Fibroblast of mammary gland (primary cell): ENCODE data around the gene NCK1.
A peak's percentile ranks its signal among the peaks of the same experiment; 100 is the strongest.

Experiments
- DNase-seq: peaks from one replicate; pipeline ENCODE4 v3.0.0-alpha.2; 2010; ENCODE audit warnings: low read depth
- H3K4me3 ChIP-seq: 2 replicates; pipeline ENCODE4 v1.5.1; 2011; ENCODE audit warnings: low read depth, mild to moderate bottlenecking, low read length, moderate library complexity; ENCODE audit not compliant: control insufficient read depth
- CTCF ChIP-seq: conservative IDR thresholded peaks from 2 replicates; pipeline ENCODE4 v1.5.1; 2011; ENCODE audit warnings: low read depth, low read length, inconsistent platforms; ENCODE audit not compliant: control insufficient read depth, insufficient read depth

Gene NCK1

DNA sequence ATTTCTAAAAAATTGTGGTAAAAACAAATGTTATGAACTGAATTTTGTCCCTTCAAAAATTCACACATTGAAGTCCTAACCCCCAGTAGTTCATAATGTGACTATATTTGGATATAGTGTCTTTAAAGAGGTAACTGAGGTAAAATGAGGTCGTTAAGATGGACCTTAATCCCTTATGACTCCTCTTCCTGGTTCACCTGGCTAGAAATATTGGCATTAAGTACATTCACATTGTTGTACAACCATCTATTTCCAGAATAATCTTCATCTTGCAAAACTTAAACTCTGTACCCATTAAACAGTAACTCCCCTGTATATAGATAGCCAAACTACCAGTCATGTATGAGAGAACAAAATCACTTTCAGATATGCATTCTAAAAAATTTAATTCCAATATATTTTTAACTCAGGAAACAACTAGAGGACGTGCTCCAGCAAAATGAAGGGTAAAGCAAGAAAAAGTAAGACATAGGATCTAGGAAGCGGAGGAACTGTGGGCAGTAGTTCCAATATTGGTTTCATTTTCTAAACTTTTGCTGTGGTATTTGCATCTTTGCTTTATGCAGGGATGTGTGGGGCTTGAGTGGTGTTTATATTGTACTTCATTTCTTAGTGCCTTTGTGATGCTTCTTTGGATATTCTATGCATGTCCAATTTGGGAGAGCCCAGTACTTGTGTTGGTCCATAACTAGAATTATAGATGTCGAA, 59.0 kb downstream of the NCK1 start:
- no peak overlapping the region for H3K4me3 ChIP-seq
- DNase-seq, result no peak
- TF ChIP-seq CTCF, result no peak

- DNase-seq, result no peak
- TF ChIP-seq CTCF, result no peak
- no peak overlapping the region for H3K4me3 ChIP-seq
These were observed 63.6 kb downstream of the NCK1 start for GRCh38 chr3:136925425-136926190.

DNA sequence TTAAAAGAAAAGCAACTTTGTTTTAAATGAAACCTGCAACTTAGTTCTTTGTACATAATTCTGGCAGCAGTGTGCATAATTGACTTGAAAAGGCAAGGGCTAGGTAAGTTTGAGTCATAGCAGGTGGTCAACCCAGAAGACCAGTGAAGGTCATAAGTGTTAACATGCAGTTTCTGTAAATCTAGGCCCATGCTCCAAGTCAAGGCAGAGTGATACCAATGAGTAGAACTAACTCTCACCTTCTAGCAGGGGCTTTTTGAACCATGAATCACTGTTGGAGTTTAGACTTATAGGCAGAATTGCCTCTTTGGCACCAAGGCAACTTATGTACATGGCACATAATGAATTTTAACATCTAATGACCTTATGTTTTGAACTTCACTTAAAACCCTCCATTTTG, 66.2 kb downstream of the NCK1 start:
- no peak for TF ChIP-seq CTCF
- no peak for DNase-seq
- H3K4me3 ChIP-seq, result no peak overlapping the region

GRCh38 chr3:136929977-136930670, 68.1 kb downstream of the NCK1 start:
- H3K4me3 ChIP-seq, result peak overlapping the region; percentile 20
- peak; percentile 61 for DNase-seq
- no peak for TF ChIP-seq CTCF

DNA sequence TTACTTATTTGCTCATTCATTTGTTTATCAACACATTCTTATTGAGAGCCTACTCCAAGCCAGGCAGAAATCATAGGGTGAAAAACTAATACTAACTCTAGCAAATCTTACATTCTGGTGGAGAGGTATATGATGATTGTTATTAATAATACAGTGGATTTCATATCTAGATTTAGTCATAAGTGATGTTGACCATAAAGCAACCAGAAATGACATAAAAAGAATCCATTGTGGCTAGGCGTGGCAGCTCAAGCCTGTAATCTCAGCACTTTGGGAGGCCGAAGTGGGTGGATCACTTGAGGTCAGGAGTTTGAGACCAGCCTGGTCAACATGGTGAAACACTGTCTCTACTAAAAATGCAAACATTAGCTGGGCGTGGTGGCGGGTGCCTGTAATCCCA, 69.6 kb downstream of the NCK1 start:
- no peak overlapping the region for H3K4me3 ChIP-seq
- no peak for DNase-seq
- no peak for TF ChIP-seq CTCF

DNA sequence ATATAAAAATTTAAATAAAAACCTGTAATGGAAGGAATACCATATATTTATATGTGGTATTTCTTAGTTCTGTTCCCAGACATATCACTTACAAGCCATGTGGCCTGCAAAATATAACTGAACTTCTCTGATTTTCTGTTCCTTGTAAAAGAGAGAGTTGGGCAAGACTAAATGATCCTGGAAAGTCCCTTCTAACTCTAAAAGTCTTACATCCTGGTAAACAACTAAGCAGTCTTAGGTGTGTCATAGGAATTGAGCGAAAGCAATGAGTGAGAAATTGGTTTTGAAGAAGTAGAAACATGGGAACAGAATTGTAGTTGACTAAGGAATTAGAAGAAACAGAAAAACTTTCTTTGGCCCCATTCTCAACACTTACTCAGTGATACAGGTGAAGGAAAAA, 70.5 kb downstream of the NCK1 start:
- DNase-seq, result peak; percentile 37
- no peak for TF ChIP-seq CTCF
- H3K4me3 ChIP-seq, result no peak overlapping the region
